Keratinocyte (primary cell): ENCODE data around the gene FHIT.

ENCODE experiments used
- EZH2 ChIP-seq: IDR thresholded peaks from one replicate; pipeline ENCODE4 v1.6.1; 2012; ENCODE audit warnings: inconsistent platforms, mild to moderate bottlenecking, low read length, moderate library complexity
- TF ChIP-seq, protein P1 (sequence below), 3 experiments: IDR thresholded peaks in 1 of 3; conservative IDR thresholded peaks in 1 of 3; optimal IDR thresholded peaks in 1 of 3; 2 replicates in 2 of 3; 3 replicates in 1 of 3; pipeline versions ENCODE3 to v1.5.1; 2011; ENCODE audit warnings: low read length in 3 of 3, mild to moderate bottlenecking in 3 of 3, moderate library complexity in 2 of 3, control low read depth in 1 of 3, inconsistent platforms in 1 of 3; ENCODE audit not compliant: insufficient read depth in 2 of 3; ENCODE audit errors: extremely low read depth in 1 of 3

DNA sequence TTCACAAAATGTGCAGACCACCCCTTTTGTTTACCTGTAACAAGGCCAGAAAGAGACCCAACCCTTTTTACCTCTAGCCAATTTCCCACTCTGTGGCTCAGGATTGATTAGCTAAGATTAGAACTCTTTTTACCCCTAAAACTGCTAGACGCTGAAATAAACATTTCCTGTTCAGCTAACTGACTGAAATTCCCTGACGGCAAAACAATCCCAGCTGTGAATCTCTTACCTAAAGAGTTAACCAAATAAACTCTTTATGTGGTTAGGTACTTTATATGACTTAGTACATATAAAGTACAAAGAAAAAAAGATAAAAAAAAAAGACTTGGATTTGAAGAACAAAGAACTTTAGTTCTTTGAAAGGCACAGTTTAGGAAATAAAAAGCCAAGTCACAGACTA is 988.7 kb downstream of the FHIT start:
- TF ChIP-seq, protein P1, sequence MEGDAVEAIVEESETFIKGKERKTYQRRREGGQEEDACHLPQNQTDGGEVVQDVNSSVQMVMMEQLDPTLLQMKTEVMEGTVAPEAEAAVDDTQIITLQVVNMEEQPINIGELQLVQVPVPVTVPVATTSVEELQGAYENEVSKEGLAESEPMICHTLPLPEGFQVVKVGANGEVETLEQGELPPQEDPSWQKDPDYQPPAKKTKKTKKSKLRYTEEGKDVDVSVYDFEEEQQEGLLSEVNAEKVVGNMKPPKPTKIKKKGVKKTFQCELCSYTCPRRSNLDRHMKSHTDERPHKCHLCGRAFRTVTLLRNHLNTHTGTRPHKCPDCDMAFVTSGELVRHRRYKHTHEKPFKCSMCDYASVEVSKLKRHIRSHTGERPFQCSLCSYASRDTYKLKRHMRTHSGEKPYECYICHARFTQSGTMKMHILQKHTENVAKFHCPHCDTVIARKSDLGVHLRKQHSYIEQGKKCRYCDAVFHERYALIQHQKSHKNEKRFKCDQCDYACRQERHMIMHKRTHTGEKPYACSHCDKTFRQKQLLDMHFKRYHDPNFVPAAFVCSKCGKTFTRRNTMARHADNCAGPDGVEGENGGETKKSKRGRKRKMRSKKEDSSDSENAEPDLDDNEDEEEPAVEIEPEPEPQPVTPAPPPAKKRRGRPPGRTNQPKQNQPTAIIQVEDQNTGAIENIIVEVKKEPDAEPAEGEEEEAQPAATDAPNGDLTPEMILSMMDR (optimal IDR thresholded peaks at IDR 0.05 in 1 of 3, IDR thresholded peaks at IDR 0.05 in 1 of 3, conservative IDR thresholded peaks at IDR 0.05 in 1 of 3; ENCODE audit: extremely low read depth in 1 of 3, insufficient read depth in 2 of 3, low read length in 3 of 3) = no peak
- TF ChIP-seq EZH2 = no peak
